ENCODE measurements around the gene ANLN.

DNA sequence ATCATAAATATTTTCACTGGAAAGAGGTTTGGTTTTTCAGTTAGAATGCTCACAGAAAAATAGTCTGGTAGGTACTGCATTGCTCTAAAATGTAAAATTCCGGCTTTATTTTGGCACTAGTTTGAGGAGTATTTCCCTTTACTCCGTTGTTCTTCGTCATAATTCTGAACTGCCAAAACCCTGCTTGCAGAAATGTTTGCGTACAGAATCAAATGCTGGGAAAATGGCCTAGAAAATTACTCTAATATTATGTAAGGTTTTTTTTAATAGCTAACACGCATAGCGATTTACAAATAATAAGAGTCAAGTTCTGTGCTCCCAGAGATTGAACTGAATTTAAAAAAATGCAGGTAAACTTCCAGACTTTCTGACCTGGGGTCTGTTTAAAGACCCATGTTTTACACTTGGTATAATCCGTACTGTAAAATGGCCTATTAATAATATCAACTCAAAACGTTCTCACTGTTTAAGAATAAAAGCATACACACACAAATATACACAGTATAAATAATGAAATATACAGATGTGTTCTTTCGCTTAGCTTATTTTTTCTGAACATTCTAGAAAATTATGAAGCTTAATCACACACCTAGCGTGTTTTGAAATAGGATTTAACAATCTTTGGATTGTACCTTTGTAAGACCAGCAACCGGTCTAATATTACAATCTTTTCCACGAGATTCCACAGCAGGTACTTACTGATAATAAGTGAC, 23.5 kb upstream of the ANLN start:
- TF ChIP-seq, protein P1, sequence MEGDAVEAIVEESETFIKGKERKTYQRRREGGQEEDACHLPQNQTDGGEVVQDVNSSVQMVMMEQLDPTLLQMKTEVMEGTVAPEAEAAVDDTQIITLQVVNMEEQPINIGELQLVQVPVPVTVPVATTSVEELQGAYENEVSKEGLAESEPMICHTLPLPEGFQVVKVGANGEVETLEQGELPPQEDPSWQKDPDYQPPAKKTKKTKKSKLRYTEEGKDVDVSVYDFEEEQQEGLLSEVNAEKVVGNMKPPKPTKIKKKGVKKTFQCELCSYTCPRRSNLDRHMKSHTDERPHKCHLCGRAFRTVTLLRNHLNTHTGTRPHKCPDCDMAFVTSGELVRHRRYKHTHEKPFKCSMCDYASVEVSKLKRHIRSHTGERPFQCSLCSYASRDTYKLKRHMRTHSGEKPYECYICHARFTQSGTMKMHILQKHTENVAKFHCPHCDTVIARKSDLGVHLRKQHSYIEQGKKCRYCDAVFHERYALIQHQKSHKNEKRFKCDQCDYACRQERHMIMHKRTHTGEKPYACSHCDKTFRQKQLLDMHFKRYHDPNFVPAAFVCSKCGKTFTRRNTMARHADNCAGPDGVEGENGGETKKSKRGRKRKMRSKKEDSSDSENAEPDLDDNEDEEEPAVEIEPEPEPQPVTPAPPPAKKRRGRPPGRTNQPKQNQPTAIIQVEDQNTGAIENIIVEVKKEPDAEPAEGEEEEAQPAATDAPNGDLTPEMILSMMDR (tag by site-specific recombination; IDR thresholded peaks at IDR 0.05), result no peak
- TF ChIP-seq, protein P2, sequence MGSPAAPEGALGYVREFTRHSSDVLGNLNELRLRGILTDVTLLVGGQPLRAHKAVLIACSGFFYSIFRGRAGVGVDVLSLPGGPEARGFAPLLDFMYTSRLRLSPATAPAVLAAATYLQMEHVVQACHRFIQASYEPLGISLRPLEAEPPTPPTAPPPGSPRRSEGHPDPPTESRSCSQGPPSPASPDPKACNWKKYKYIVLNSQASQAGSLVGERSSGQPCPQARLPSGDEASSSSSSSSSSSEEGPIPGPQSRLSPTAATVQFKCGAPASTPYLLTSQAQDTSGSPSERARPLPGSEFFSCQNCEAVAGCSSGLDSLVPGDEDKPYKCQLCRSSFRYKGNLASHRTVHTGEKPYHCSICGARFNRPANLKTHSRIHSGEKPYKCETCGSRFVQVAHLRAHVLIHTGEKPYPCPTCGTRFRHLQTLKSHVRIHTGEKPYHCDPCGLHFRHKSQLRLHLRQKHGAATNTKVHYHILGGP (tag by site-specific recombination; IDR thresholded peaks at IDR 0.05), result no peak
- TF ChIP-seq, protein P3, sequence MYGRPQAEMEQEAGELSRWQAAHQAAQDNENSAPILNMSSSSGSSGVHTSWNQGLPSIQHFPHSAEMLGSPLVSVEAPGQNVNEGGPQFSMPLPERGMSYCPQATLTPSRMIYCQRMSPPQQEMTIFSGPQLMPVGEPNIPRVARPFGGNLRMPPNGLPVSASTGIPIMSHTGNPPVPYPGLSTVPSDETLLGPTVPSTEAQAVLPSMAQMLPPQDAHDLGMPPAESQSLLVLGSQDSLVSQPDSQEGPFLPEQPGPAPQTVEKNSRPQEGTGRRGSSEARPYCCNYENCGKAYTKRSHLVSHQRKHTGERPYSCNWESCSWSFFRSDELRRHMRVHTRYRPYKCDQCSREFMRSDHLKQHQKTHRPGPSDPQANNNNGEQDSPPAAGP (tag by site-specific recombination; IDR thresholded peaks at IDR 0.05), result no peak
- TF ChIP-seq, protein P4, sequence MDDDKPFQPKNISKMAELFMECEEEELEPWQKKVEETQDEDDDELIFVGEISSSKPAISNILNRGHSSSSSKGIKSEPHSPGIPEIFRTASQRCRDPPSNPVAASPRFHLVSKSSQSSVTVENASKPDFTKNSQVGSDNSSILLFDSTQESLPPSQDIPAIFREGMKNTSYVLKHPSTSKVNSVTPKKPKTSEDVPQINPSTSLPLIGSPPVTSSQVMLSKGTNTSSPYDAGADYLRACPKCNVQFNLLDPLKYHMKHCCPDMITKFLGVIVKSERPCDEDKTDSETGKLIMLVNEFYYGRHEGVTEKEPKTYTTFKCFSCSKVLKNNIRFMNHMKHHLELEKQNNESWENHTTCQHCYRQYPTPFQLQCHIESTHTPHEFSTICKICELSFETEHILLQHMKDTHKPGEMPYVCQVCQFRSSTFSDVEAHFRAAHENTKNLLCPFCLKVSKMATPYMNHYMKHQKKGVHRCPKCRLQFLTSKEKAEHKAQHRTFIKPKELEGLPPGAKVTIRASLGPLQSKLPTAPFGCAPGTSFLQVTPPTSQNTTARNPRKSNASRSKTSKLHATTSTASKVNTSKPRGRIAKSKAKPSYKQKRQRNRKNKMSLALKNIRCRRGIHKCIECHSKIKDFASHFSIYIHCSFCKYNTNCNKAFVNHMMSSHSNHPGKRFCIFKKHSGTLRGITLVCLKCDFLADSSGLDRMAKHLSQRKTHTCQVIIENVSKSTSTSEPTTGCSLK (tag by site-specific recombination; IDR thresholded peaks at IDR 0.05), result no peak
- TF ChIP-seq ZNF155 (tag by site-specific recombination; IDR thresholded peaks at IDR 0.05) (no peak), ZNF416 (tag by site-specific recombination; IDR thresholded peaks at IDR 0.05) (no peak), ZEB2 (tag by site-specific recombination; IDR thresholded peaks at IDR 0.05) (no peak)
- TF ChIP-seq, protein P5, sequence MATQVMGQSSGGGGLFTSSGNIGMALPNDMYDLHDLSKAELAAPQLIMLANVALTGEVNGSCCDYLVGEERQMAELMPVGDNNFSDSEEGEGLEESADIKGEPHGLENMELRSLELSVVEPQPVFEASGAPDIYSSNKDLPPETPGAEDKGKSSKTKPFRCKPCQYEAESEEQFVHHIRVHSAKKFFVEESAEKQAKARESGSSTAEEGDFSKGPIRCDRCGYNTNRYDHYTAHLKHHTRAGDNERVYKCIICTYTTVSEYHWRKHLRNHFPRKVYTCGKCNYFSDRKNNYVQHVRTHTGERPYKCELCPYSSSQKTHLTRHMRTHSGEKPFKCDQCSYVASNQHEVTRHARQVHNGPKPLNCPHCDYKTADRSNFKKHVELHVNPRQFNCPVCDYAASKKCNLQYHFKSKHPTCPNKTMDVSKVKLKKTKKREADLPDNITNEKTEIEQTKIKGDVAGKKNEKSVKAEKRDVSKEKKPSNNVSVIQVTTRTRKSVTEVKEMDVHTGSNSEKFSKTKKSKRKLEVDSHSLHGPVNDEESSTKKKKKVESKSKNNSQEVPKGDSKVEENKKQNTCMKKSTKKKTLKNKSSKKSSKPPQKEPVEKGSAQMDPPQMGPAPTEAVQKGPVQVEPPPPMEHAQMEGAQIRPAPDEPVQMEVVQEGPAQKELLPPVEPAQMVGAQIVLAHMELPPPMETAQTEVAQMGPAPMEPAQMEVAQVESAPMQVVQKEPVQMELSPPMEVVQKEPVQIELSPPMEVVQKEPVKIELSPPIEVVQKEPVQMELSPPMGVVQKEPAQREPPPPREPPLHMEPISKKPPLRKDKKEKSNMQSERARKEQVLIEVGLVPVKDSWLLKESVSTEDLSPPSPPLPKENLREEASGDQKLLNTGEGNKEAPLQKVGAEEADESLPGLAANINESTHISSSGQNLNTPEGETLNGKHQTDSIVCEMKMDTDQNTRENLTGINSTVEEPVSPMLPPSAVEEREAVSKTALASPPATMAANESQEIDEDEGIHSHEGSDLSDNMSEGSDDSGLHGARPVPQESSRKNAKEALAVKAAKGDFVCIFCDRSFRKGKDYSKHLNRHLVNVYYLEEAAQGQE (tag by site-specific recombination; IDR thresholded peaks at IDR 0.05), result no peak
- TF ChIP-seq, protein P6, sequence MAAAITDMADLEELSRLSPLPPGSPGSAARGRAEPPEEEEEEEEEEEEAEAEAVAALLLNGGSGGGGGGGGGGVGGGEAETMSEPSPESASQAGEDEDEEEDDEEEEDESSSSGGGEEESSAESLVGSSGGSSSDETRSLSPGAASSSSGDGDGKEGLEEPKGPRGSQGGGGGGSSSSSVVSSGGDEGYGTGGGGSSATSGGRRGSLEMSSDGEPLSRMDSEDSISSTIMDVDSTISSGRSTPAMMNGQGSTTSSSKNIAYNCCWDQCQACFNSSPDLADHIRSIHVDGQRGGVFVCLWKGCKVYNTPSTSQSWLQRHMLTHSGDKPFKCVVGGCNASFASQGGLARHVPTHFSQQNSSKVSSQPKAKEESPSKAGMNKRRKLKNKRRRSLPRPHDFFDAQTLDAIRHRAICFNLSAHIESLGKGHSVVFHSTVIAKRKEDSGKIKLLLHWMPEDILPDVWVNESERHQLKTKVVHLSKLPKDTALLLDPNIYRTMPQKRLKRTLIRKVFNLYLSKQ (tag by site-specific recombination; IDR thresholded peaks at IDR 0.05; ENCODE audit: borderline replicate concordance), result no peak

Measured in HEK293 (cell line).